Raji (cell line): ENCODE data around the gene RNF227.

ENCODE experiments used
- POLR2A ChIP-seq: IDR thresholded peaks from 2 replicates; pipeline ENCODE4 v1.6.1; 2011; ENCODE audit warnings: low read depth, low read length, control low read depth; ENCODE audit not compliant: insufficient read depth

The RNF227 gene

GRCh38 chr17:7935859-7936258 lies 19.8 kb upstream of the RNF227 start:
- no peak for TF ChIP-seq POLR2A

- no peak for TF ChIP-seq POLR2A
Measured at GRCh38 chr17:7932949-7933348, 16.9 kb upstream of the RNF227 start.

- no peak for TF ChIP-seq POLR2A
Measured at GRCh38 chr17:7932483-7932891, 16.4 kb upstream of the RNF227 start.

DNA sequence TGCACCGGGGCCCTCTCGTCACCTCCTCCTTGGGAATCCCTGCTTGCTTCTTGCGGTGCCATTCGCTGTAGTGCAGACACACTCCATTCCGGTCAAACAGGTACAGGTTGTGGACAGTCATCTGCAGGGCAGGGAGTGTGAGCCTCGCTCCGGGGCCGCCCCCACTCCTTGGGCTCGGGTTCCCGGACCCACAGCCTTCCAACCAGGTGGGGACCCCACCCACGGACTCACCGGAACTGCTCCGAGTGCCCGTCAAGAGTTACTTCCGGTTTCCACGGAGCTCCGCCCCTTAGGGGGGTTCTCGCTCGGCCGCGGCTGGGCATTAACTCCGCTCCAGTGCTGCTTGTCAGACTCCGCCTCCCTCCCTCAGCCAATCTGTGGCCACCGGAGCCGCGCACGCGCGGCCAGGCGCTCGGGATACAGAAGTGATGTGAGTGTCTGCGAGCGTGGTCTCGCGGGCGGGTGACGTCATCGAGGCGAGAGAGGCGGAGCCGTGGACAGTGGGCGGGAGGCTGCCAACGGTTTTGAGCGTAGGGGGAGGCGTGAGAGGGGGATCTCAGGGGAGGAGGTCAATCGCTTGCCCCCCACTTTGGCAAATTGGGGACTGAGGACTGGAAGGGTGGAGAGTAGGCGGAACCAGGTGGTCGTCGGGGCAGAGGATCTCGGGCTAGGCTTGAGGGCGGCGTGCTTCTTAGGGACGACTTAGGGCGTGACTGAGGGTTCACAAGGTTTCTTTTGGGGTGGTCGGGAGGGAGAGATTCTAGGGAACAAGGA lies 15.8 kb upstream of the RNF227 start, which contains the start of the genes CNTROB and TRAPPC1:
CNTROB (plus strand) TSS at position 498 of the 774 bp plus-strand sequence. CDS start 874 bp downstream, outside the sequence.
TRAPPC1 (minus strand) TSS at position 238 of the 774 bp plus-strand sequence; CDS start at position 121, 117 bp downstream.
- peak; percentile 89 for TF ChIP-seq POLR2A

- no peak for TF ChIP-seq POLR2A
Measured at GRCh38 chr17:7930841-7931631, 14.9 kb upstream of the RNF227 start.

GRCh38 chr17:7929158-7930023 lies 13.3 kb upstream of the RNF227 start, which contains the start of gene KCNAB3:
TSS of gene KCNAB3 (minus strand) at chr17:7929856. CDS start at chr17:7929435, 421 bp downstream.
- no peak for TF ChIP-seq POLR2A

- no peak for TF ChIP-seq POLR2A
Measured at GRCh38 chr17:7927596-7927995, 11.5 kb upstream of the RNF227 start.

- no peak for TF ChIP-seq POLR2A
Measured at GRCh38 chr17:7922845-7923628, 6.9 kb upstream of the RNF227 start.

DNA sequence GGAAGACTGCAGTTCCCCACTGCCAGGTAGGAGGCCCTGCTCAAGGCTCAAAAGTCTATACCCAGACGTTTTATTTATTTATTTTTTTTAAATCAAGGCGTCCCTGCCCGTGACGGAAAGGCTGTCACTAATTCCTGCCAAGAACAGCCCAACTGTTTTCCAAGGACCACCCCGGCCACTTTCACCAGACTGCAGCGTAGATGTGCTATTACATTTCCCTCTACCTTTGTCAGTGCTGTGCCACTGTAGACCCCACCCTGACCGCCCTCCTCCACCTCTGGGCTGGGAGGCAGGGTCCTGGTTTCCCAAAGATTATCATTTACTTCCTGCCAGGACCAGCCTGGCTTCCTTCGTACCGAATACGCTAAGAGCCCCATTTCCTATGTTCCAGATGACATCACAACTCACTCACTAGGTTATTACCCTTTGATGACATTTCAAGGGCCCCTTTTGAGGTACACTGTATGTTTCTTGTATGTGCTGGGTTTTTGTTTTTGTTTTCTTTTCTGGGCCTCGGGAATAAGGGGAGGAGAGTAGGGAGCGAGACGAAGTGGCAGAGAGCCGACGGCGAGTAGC lies 6.3 kb upstream of the RNF227 start:
- no peak for TF ChIP-seq POLR2A

- no peak for TF ChIP-seq POLR2A
Measured at GRCh38 chr17:7916808-7917207, 719 bp upstream of the RNF227 start.

DNA sequence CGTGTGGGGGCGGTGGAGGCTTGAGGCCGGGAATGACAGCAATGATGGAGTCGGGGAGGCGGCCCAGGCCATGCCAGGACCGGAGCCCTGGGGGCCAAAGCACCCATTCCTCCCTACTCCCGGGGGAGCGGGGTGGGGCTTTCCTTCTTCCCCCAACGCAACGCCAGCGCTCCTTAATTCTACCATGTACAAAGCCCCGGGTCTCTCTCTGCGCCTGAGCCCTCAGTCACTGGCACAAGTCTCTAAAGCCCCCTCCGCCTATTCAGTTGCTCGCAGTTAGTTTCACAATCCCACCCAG lies 245 bp upstream of the RNF227 start:
- TF ChIP-seq POLR2A = no peak

GRCh38 chr17:7915179-7915610 lies 894 bp downstream of the RNF227 start:
- TF ChIP-seq POLR2A = no peak

DNA sequence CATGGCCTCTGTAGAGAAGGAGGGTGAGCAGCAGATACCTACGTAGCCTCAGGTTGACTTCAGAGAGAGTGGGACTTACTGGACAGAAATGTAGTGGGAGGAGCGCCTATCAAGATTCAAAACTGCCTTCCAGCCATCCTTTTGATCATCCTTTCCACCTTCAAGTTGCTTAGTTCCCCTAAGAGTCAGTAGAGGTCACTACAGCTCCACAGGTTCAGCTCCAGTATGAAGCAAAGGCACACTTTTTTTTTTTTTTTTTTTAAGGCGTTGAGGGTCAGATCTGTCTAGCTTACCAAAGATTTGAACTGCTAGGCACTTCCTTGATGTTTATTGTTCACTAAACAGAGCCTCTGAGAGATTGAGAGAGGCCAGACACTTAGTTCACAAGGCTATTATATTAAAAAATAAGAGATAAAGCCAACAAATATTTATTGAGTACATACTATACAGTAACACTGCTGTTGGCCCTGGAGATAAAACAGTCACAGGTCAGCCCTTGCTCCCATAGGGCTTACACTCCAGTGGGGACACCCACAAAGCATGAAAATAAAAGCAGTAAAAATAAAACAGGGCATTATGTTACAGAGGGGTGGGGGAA lies 3.1 kb downstream of the RNF227 start:
- no peak for TF ChIP-seq POLR2A

DNA sequence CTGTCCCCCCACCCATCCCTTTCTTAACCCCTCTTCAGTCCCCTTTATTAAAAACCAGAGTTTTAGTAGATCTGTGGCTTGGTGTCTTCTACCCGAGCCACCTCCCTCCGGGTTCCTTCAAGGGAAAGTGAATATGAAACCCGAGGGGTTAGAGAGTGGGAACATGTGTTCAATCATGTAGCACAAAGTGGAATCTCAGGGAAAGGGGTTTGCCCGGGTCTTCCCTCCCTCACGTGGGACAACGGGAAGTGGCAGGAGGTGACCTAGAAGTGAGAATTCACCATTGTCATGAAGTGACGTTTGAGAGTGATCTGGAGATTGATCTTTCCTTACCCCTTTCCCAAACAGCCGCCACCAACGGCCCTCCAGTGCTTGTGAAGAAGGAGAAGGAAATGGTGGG lies 5.0 kb downstream of the RNF227 start:
- no peak for TF ChIP-seq POLR2A
